ENCODE measurements around the gene REPS2.

REPS2 gene

GRCh38 chrX:16971694-16972093 is 25.2 kb downstream of the REPS2 start:
- TF ChIP-seq, protein P1, sequence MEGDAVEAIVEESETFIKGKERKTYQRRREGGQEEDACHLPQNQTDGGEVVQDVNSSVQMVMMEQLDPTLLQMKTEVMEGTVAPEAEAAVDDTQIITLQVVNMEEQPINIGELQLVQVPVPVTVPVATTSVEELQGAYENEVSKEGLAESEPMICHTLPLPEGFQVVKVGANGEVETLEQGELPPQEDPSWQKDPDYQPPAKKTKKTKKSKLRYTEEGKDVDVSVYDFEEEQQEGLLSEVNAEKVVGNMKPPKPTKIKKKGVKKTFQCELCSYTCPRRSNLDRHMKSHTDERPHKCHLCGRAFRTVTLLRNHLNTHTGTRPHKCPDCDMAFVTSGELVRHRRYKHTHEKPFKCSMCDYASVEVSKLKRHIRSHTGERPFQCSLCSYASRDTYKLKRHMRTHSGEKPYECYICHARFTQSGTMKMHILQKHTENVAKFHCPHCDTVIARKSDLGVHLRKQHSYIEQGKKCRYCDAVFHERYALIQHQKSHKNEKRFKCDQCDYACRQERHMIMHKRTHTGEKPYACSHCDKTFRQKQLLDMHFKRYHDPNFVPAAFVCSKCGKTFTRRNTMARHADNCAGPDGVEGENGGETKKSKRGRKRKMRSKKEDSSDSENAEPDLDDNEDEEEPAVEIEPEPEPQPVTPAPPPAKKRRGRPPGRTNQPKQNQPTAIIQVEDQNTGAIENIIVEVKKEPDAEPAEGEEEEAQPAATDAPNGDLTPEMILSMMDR (IDR thresholded peaks at IDR 0.05; ENCODE audit: control extremely low read depth, extremely low read depth, low read depth, missing control alignments) = no peak
- no peak for DNase-seq (ENCODE audit: extremely low spot score)
- ChIA-PET CTCF (no interaction called here), POLR2A (interaction anchor here (0.7 kb wide), 1 partner anchor 130 kb away, joined by 3 read pairs; no protein-coding TSS in a partner anchor)

DNA sequence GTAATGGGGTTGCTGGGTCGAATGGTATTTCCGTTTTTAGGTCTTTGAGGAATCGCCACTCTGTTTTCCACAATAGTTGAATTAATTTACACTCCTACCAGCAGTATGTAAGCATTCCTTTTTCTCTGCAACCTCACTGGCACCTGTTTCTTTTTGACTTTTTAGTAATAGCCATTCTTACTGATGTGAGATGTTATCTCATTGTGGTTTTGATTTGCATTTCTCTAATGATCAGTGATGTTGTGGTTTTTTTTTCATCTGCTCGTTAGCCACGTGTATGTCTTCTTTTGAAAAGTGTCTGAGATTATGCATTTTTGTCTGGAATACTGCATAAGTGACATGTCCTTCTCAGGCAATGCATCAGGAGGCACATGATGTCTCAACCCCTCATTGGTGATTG is 28.8 kb downstream of the REPS2 start:
- no peak for DNase-seq (ENCODE audit: extremely low spot score)
- TF ChIP-seq, protein P1 (IDR thresholded peaks at IDR 0.05; ENCODE audit: control extremely low read depth, extremely low read depth, low read depth, missing control alignments) = no peak
- ChIA-PET CTCF (no interaction called here), POLR2A (no interaction called here)

DNA sequence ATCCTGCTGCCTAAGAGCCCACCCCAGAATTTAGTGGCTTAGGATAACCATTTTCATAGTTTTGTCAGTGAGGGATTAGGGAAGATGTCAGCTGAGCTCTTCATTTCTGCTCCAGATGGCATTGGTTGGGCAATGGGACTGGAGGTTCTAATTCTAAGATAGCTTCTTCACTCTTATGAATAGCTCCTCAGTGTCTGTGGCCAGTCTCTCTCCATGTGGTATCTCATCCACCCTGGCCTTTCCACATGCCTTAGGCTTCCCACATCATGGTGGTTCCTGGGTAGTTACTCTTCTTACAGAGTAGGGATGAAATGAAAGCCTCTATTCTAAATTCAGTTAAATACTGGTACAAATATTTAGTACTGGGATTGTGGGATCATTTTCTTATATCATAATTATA is 31.3 kb downstream of the REPS2 start:
- TF ChIP-seq, protein P1 (IDR thresholded peaks at IDR 0.05; ENCODE audit: control extremely low read depth, extremely low read depth, low read depth, missing control alignments) = no peak
- no peak for DNase-seq (ENCODE audit: extremely low spot score)
- ChIA-PET POLR2A (no interaction called here), CTCF (no interaction called here)

- POLR2A ChIA-PET = no interaction called here
- TF ChIP-seq, protein P1 (IDR thresholded peaks at IDR 0.05; ENCODE audit: control extremely low read depth, extremely low read depth, low read depth, missing control alignments) = no peak
- CTCF ChIA-PET = no interaction called here
Observed at GRCh38 chrX:16978193-16978984, 31.9 kb downstream of the REPS2 start.

GRCh38 chrX:16979226-16979625 is 32.8 kb downstream of the REPS2 start:
- ChIA-PET CTCF (no interaction called here), POLR2A (no interaction called here)
- TF ChIP-seq, protein P1 (IDR thresholded peaks at IDR 0.05; ENCODE audit: control extremely low read depth, extremely low read depth, low read depth, missing control alignments) = no peak
- DNase-seq (ENCODE audit: extremely low spot score) = no peak

More at GRCh38 chrX:16978193-16978984, 31.9 kb downstream of the REPS2 start:
- no peak for DNase-seq (ENCODE audit: extremely low spot score)

DNA sequence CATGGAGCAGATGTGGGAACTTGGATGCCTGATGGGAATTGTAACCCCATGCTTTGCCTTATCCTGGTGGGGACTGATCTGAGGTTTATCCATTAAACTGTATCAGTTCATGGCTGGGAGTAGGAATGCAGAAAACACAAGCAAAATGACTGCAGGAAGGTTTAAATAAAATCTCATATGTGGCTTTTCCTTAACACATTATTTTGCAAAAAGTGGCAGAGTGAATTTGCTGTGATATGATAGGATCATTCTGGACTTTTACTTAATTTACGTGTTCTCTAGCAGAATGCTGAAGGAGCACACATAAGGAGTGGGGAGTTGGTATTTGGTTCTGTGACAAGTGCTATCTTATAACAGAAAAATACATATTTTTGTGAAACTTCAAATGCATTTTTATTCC is 34.8 kb downstream of the REPS2 start:
- ChIA-PET CTCF (no interaction called here), POLR2A (no interaction called here)
- no peak for DNase-seq (ENCODE audit: extremely low spot score)
- TF ChIP-seq, protein P1 (IDR thresholded peaks at IDR 0.05; ENCODE audit: control extremely low read depth, extremely low read depth, low read depth, missing control alignments) = no peak
